Activated gamma-delta T cell treated with anti-CD3 and anti-CD28 coated beads, Interleukin-2, amount 50 U/mL, for 16 hours (primary cell): ENCODE results near the gene PEX14.

Experiments
- DNase-seq: peaks from one replicate; pipeline ENCODE4 v3.0.0-alpha.2; 2020; ENCODE audit warnings: low read depth

Gene PEX14

GRCh38 chr1:10520497-10520896 lies 45.7 kb downstream of the PEX14 start:
- no peak for DNase-seq

DNA sequence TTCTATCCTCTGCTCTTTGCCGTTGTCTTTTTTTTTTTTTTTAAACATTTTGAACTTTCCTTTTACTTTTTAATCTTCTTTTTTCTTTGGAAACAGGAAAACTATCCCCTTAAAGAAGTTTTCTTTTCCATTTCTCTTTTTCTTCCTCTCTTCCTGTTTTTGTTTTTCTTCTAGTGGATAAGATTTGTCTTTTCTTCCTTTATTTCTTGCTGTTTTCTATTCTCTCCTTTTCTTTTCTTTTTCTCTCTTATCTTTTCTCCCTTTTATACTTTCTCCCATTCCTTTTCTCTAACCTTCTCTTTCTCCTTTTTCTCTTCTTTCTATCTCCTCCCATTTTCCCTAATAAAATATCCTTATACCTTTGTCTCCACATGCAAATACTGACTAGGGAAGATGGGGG lies 46.2 kb downstream of the PEX14 start:
- no peak for DNase-seq

GRCh38 chr1:10521537-10522157 lies 46.9 kb downstream of the PEX14 start:
- no peak for DNase-seq

GRCh38 chr1:10522322-10522860 lies 47.6 kb downstream of the PEX14 start:
- DNase-seq = no peak

DNA sequence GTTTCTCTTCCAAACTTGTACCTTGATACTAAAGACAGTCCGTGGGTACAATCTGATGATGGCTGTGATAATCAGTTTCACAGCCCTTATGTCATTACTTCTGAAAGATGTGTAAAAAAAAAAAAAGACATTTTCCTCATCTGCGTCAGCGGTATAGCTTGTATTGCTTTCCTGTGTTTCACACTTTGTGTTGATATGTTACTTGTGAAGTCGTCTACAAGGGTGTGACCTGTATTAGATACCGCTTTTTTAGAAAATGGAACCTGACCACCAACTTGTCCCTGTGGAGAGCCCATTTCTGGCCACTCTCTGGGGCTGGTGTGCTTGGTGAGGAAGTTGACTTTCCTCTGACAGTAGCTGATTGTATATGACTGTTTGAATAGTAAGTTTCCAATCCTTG lies 50.5 kb downstream of the PEX14 start:
- no peak for DNase-seq

GRCh38 chr1:10528066-10529014 lies 53.6 kb downstream of the PEX14 start:
- no peak for DNase-seq

DNA sequence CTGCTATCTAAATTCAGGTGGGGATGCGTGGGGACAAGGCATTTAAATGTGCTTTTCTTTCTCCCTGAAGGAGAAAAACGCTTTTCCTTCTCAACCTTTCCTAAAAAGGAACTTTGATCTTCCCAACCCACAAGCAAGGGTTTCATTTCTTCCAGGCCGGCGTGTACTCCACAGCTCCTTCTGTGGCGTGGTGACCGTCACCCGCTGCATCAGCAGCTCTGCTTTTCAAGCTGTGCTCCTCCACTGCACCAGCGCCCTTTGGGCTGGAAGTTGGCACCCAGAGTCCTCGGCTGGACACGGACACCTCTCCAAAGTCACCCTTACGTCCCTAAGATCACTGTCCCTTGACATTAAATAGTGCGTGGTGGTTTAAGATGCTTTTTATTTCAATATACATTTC lies 54.3 kb downstream of the PEX14 start:
- no peak for DNase-seq

GRCh38 chr1:10529765-10530164 lies 55.0 kb downstream of the PEX14 start:
- no peak for DNase-seq

- no peak for DNase-seq
Measured at GRCh38 chr1:10530281-10530740, 55.6 kb downstream of the PEX14 start.

GRCh38 chr1:10530756-10531495 lies 56.2 kb downstream of the PEX14 start:
- DNase-seq = no peak

DNA sequence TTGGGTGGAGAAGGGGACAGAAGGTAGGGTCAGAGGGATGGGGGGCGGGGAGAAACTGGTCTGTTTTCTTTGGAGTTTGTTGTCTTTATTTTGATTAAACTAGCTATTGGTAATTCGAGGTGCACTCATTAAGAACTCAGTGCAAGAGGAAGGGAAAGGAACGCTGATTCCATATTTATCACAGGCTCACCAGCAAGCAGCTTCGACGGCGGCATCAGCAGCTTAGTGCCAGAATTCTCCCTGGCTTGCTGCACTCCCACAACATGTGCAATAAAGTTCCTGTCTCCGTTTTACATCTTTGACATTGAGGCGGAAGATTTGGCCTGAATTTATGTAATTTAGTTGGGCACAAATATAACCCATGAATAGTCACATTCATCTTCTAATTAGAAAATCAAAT lies 57.6 kb downstream of the PEX14 start:
- no peak for DNase-seq

DNA sequence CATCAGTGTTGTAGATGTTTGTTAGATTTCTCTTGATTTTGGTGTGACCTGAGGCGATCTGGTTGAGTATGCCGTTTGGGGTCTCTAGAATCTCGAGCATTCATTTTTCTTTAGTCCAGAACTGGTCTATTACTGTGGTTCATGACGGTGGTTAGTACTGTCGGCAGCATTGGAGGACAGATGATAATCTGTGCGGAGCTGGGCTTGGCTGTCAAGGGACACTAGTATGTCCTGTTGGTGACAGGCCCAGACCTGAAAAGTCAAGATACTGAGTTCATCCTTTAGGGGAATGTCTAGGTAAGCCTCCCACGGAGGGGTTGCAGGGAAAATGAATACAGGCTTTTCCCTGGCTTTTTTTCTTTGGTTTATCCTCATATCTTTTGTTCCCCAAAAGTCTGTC lies 59.8 kb downstream of the PEX14 start:
- no peak for DNase-seq

- DNase-seq = no peak
Measured at GRCh38 chr1:10536133-10536770, 61.5 kb downstream of the PEX14 start.

DNA sequence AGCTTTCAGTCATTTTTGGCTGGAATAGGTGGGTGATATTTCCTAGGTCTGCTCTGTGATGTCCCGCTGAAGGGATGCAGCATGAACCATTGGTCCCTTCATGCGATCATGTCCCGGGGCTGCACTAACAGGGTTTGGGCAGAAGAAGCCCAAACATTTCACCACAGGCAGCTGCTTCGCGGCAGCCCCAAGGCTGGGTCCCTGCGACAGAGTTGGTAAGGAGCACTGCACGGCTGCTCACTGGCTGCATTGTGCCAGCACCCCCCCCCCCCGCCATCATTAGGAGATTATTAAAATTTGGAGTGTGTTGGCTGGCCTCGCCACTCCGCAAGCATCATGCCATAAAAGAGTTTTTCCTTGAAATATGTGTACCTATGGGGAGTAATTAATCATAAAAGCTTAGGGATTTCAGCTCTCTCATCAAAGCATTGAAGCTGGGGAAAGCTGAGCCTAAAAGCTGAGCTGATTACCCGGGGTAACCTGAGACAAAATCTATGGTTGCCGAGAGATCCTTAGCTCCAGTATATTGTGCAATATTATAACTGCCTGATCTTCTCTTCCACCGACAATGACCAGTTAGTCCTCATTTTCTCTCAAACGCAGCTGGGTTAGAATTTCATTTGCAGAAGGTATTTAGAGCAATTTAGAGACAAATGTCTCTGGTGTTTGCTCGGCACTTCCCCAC lies 62.5 kb downstream of the PEX14 start:
- no peak for DNase-seq

DNA sequence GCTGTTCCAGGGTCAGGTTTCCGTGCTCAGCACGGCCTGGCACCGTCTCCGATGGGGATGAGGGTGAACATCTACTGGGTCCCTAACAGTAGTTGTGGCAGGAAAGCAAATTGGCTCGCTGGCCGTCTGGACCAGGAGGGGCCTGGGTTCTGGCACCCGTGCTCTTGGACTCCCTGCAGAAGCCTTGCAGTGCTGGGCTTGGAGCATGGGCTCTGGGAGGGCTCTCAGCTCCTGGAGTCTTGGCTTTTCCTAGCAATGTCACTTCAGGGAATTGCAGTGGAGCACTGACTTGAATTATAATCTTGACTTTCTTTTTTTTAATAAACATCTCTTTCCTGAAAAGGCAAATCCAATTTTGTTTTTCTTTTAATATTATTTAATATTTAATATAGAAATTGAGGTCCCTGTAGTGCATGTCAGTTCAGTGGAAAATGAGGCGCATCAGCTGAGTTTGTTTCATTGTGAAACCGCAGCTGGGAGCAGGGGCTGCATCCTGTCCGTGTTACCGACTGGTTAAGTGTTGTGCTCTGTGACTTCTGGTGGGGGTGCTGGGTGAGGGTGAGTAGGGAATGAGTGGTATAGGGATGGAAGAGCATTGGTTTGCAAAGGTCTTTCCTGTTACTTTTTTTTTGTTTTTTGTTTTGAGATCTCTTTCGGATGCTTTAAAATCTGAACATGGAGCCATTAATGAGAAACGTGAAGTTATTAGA lies 64.1 kb downstream of the PEX14 start:
- DNase-seq = no peak

- DNase-seq = no peak
Measured at GRCh38 chr1:10539411-10540043, 64.8 kb downstream of the PEX14 start.

DNA sequence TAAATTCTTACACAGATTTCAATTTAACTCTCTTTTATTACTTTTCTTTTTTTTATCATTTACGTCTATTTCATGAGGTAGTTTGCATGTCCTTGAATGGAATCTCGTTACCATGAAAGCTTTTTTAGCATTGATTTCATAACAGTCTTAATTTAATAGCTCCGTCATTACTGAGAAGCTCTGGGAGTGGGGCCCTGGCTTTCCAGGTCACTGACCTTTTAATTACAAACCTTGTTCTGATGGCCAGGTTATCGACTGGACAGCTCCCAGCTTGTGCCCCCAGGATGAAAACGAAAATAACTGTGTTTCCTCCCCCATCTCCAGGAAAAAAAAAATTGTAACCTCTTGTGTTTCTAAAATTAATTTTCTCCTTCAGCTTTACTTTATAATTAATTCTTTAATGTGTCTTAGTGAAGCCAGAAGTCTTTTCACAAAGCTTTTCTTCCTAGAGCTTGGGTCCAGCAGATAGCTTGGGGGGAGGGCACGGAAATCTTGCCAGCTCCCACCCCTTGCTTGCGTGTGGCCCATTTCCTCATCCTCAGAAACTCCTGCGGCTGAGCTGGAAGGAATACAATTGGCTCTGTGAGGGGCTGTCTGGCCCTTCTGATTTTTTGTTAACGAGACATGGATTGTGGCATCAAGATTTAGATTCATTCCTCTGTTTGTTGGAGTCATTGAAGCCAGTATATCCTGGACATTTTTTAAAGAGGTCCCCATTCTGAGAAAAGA lies 65.7 kb downstream of the PEX14 start:
- DNase-seq = no peak

DNA sequence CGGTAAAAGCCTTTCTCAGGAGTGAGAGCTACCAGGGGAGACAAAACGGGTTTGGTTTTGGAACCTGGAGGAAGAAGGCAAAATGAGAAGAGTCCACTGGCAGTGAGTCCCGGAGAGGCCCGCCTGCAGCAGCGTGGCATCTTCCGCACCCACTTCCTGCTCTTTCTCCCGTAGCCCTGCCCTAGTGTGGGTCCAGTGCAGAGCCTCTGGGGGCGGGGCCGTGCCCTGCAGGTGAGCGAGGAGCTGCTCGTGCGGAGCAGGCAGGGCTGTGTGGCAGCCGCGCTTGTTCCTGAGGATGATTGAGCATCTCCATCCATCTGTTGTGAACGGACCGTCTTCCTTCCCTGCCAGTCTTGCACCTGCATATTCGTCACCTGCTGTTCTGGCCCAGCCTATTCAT lies 66.5 kb downstream of the PEX14 start:
- DNase-seq = no peak

- DNase-seq = no peak
Measured at GRCh38 chr1:10544239-10544638, 69.5 kb downstream of the PEX14 start.

DNA sequence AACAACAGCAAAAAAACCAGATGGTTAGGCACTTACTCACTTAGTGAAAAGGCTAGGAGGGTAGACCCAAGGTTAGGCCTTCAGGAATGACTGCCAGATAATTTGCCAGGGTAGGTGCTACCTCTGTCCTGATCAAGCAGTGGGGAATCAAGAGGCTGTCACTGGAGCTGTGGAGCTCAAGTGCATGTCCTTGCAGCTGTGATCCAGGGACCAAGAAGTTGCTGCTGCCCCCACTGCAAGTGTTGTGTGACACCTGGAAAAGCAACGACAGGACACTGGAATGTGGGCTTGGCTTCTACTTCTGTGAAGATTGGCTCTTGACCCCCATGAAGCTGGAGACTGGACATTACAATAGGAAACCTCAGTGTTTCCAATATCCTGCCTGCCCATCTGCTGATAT lies 72.1 kb downstream of the PEX14 start:
- DNase-seq = no peak
